ENCODE measurements around the gene TNFRSF21.
"Not testable (repeated sequence)": the region's sequence is repeated elsewhere in the genome, so short reads cannot be mapped to it uniquely, and the experiment has no call there.

The TNFRSF21 gene

DNA sequence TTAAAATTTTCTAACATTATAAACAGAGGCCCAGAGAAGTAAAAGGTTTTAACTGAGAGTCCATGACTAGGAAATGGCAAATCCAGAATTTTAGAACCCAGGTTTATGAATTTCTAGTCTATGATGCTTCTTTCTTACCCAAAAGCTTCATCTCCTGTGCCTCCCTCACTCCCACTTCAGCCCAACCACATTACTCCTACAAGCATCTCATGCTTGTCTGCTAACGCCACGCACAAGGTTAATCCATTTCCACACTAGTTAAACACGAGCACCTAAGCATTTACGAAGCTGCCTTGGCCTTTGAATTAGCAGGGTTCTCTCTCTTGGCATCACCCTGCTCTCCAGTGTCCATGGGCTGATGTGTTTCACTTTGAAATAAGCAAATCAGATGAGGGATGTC, 32.0 kb downstream of the TNFRSF21 start:
- no peak overlapping the region for H3K4me3 ChIP-seq (ENCODE audit: low read length)
- DNase-seq (ENCODE audit: low read depth): no peak
- TF ChIP-seq, protein P1, sequence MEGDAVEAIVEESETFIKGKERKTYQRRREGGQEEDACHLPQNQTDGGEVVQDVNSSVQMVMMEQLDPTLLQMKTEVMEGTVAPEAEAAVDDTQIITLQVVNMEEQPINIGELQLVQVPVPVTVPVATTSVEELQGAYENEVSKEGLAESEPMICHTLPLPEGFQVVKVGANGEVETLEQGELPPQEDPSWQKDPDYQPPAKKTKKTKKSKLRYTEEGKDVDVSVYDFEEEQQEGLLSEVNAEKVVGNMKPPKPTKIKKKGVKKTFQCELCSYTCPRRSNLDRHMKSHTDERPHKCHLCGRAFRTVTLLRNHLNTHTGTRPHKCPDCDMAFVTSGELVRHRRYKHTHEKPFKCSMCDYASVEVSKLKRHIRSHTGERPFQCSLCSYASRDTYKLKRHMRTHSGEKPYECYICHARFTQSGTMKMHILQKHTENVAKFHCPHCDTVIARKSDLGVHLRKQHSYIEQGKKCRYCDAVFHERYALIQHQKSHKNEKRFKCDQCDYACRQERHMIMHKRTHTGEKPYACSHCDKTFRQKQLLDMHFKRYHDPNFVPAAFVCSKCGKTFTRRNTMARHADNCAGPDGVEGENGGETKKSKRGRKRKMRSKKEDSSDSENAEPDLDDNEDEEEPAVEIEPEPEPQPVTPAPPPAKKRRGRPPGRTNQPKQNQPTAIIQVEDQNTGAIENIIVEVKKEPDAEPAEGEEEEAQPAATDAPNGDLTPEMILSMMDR (IDR thresholded peaks at IDR 0.05; ENCODE audit: insufficient read depth, low read depth, low read length, missing control alignments): no peak

DNA sequence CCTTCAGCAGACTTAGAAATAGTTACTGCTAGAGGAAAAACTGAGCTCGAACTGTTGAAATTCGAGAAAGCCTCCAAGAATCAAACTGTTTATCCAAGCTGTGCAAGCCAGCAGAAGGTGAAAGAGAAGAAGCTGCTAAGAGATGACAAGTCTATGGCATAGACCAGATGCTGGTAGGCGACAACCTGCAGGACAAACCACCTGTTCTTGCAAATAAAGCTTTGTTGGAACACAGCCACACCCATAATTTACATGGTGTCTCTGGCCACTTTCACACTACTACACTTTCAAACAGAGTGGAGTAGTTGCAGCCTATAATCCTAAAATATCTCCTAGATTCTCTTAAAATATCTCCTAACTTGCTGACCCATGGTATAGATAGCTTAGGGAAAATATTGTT, 33.3 kb downstream of the TNFRSF21 start:
- TF ChIP-seq, protein P1 (IDR thresholded peaks at IDR 0.05; ENCODE audit: insufficient read depth, low read depth, low read length, missing control alignments): no peak
- no peak for DNase-seq (ENCODE audit: low read depth)
- H3K4me3 ChIP-seq (ENCODE audit: low read length): no peak overlapping the region

DNA sequence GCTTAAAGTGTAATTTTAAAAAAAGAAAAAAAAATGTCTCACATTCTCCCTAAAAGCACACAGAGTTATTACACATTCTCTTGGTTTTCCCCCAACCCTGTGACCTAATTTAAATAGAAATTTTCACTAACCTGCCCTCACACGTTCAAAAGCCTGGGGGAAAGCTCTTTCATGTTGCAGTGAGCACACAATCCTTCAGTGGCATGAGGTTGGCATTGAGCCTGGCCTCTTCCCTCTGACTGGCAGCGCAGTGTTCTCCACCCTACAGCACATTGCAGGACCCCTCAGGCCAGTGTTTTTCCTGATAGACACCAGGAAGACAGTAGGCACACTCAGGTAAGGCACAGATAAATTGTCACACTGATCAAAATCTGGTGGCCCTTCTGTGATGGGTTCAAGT, 34.1 kb downstream of the TNFRSF21 start:
- DNase-seq (ENCODE audit: low read depth): peak; percentile 65
- no peak overlapping the region for H3K4me3 ChIP-seq (ENCODE audit: low read length)
- TF ChIP-seq, protein P1 (IDR thresholded peaks at IDR 0.05; ENCODE audit: insufficient read depth, low read depth, low read length, missing control alignments): no peak

DNA sequence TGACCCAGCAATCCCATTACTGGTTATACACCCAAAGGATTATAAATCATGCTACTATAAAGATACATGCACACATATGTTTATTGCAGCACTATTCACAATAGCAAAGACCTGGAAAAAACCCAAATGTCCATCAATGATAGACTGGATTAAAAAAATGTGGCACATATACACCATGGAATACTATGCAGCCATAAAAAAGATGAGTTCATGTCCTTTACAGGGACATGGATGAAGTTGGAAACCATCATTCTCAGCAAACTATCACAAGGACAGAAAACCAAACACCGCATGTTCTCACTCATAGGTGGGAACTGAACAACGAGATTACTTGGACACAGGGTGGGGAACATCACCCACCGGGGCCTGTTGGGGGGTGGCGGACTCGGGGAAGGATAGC, 34.6 kb downstream of the TNFRSF21 start:
- not testable (repeated sequence) for DNase-seq (ENCODE audit: low read depth); H3K4me3 ChIP-seq (ENCODE audit: low read length)

DNA sequence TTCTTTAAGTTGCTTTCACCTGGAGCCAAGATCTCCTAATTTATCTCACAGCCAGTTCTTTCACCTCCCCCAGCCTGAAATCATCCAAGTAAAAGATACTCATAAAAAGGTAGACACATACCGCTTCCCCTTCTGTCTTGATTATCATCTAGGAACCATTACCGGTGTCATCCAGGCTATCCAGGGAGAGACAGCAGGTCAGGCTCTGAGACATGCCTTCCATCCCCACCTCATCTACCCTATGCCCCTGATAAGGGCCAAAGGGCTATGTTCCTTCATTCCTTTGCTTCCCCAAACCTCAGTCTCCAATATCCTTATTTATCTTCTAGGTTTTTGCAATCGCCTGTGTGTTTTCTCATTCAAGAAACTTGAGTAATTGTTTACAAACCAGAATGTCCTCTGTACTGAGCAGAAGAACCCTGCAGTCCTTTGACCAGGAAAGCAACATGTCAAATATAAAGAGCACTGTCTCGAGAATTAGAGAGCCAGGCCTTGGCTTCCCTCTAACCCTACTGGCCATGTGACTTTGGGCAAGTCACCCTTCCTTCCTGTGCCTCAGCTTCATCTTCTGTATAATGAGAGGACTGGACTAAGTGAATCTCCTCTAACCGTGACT, 41.0 kb downstream of the TNFRSF21 start:
- DNase-seq (ENCODE audit: low read depth): no peak
- TF ChIP-seq, protein P1 (IDR thresholded peaks at IDR 0.05; ENCODE audit: insufficient read depth, low read depth, low read length, missing control alignments): no peak

DNA sequence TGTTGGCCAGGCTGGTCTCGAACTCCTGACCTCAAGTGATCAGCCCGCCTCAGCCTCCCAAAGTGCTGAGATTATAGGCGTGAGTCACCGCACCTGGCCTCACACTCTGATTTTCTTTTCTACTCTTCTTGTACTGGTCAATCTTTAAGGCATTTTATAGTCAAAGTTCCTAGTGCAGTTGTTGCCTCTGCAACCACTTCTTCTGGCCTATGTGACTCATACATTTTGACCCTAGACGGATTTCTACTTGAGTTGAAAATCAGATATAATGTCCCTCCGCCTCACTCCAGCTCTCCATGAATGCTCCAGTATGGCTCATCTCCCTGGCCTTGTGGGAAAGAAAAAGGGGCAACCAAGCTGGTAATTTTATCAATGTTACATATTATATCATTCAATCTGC, 42.4 kb downstream of the TNFRSF21 start:
- TF ChIP-seq, protein P1 (IDR thresholded peaks at IDR 0.05; ENCODE audit: insufficient read depth, low read depth, low read length, missing control alignments): no peak
- DNase-seq (ENCODE audit: low read depth): no peak
- no peak overlapping the region for H3K4me3 ChIP-seq (ENCODE audit: low read length)

More for the DNA sequence above, 41.0 kb downstream of the TNFRSF21 start:
- H3K4me3 ChIP-seq (ENCODE audit: low read length): no peak overlapping the region

DNA sequence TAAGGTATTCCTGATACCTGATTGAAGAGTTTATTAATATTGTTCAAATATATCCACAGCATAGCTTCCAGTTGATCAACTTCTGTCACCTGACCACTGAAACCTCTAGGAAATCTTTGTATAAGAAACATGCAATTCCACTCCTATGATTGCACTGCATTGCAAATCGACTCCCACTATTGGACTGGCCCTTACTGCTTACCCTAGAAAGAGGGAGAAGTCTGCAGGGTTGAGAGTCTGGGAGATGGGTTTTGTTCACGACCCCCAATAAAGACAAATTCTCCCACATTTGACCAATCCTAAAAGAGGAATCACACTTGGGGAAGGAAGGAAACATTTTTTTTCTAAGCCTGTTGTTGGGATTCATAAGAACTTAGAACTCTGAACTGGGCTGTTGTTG, 43.7 kb downstream of the TNFRSF21 start:
- TF ChIP-seq, protein P1 (IDR thresholded peaks at IDR 0.05; ENCODE audit: insufficient read depth, low read depth, low read length, missing control alignments): no peak
- no peak overlapping the region for H3K4me3 ChIP-seq (ENCODE audit: low read length)
- no peak for DNase-seq (ENCODE audit: low read depth)
